GM19324 (cell line): ENCODE data around the gene NADK2.
A peak's percentile ranks its signal among the peaks of the same experiment; 100 is the strongest.

Source experiments
- ATAC-seq: cut with Tn5 transposase; IDR thresholded peaks from one replicate; pipeline ENCODE4 v1.9.1; 2021; ENCODE audit warnings: mild to moderate bottlenecking, moderate library complexity; ENCODE audit not compliant: unreplicated experiment, low FRiP score

The NADK2 gene

GRCh38 chr5:36170832-36171424 is 70.8 kb downstream of the NADK2 start:
- ATAC-seq: no peak

- no peak for ATAC-seq
Measured at GRCh38 chr5:36168737-36169136, 73.0 kb downstream of the NADK2 start.

GRCh38 chr5:36164461-36164860 is 77.3 kb downstream of the NADK2 start:
- ATAC-seq: no peak

GRCh38 chr5:36162810-36163486 is 78.8 kb downstream of the NADK2 start:
- no peak for ATAC-seq

GRCh38 chr5:36161361-36161760 is 80.4 kb downstream of the NADK2 start:
- ATAC-seq: no peak

GRCh38 chr5:36160617-36161016 is 81.1 kb downstream of the NADK2 start:
- ATAC-seq: no peak

- ATAC-seq: no peak
Measured at GRCh38 chr5:36158144-36158543, 83.6 kb downstream of the NADK2 start.

- ATAC-seq: no peak
Measured at GRCh38 chr5:36156619-36157018, 85.1 kb downstream of the NADK2 start.

- no peak for ATAC-seq
Measured at GRCh38 chr5:36156121-36156601, 85.6 kb downstream of the NADK2 start.

GRCh38 chr5:36155291-36155690 is 86.4 kb downstream of the NADK2 start:
- no peak for ATAC-seq

- no peak for ATAC-seq
Measured at GRCh38 chr5:36153726-36154125, 88.0 kb downstream of the NADK2 start.

GRCh38 chr5:36153298-36153677 is 88.4 kb downstream of the NADK2 start:
- ATAC-seq: no peak

GRCh38 chr5:36152324-36153297 is 89.1 kb downstream of the NADK2 start:
- ATAC-seq: no peak

- peak; percentile 99 for ATAC-seq
Measured at GRCh38 chr5:36151434-36152323, 90.0 kb downstream of the NADK2 start, which contains the start of the genes LMBRD2 and SKP2. LMBRD2 (minus strand) TSS chr5:36151887; CDS start chr5:36143349, 8,538 bp downstream. SKP2 (plus strand) TSS chr5:36152111; CDS start chr5:36152263, 152 bp downstream.

- ATAC-seq: no peak
Measured at GRCh38 chr5:36150676-36151433, 90.9 kb downstream of the NADK2 start.

- no peak for ATAC-seq
Measured at GRCh38 chr5:36147681-36148080, 94.0 kb downstream of the NADK2 start.

- ATAC-seq: no peak
Measured at GRCh38 chr5:36146390-36146789, 95.3 kb downstream of the NADK2 start.

GRCh38 chr5:36145311-36145710 is 96.4 kb downstream of the NADK2 start:
- ATAC-seq: no peak
